Cardiac muscle cell (in vitro differentiated cells and primary cell): Measurements from ENCODE around the gene MX2. TPM values are rescaled to one million over a fixed set of nuclear protein-coding genes. Genes with fewer than 3 reads are reported as not detected.

Experiments
- DNase-seq, 2 donors: peaks; one replicate each; pipeline versions ENCODE4 v3.0.0 to v3.0.0-alpha.2; 2010 to 2017; ENCODE audit warnings: low read depth in 1 of 2, low spot score in 1 of 2
- H3K27ac ChIP-seq: fragments of 200-600 bp; sonication (generic); 2 replicates; pipeline ENCODE4 v1.5.1; 2016
- H3K27me3 ChIP-seq: fragments of 200-600 bp; sonication (generic); 2 replicates; pipeline ENCODE4 v1.6.0; 2016; ENCODE audit warnings: control low read depth
- H3K36me3 ChIP-seq: fragments of 200-600 bp; sonication (generic); 2 replicates; pipeline ENCODE4 v1.5.1; 2016; ENCODE audit warnings: control low read depth
- H3K4me1 ChIP-seq: fragments of 200-600 bp; sonication (generic); 2 replicates; pipeline ENCODE4 v1.8.1; 2017; ENCODE audit warnings: low read depth, mild to moderate bottlenecking, mixed run types
- H3K4me3 ChIP-seq: fragments of 200-600 bp; sonication (generic); 2 replicates; pipeline ENCODE4 v1.5.1; 2016; ENCODE audit warnings: mild to moderate bottlenecking
- H3K9me3 ChIP-seq: fragments of 200-600 bp; sonication (generic); 2 replicates; pipeline ENCODE4 v1.5.1; 2017; ENCODE audit warnings: low read depth, mild to moderate bottlenecking, control low read depth
- polyA plus RNA-seq: library from polyadenylated mRNA; unstranded; fragments of >200 nt; fragmentation: Nextera tagmentation; extraction: Ambion mirVana; gene quantifications from 2 replicates; pipeline ENCODE4 v1.2.1, GENCODE V29; 2016
- total RNA-seq: library from RNA; depleted of rRNA; stranded (reverse); fragments of >200 nt; gene quantifications from 2 replicates; pipeline ENCODE4 v1.2.3, GENCODE V29; 2016
- TF ChIP-seq, protein P1 (sequence below): IDR thresholded peaks from 2 replicates; pipeline ENCODE4 v1.5.1; 2012; ENCODE audit warnings: low read depth, mild to moderate bottlenecking, low read length

MX2 gene
- total and polyA plus RNA-seq, 2 experiments from 2014 or later, result 0.28 to 2.3 TPM

DNA sequence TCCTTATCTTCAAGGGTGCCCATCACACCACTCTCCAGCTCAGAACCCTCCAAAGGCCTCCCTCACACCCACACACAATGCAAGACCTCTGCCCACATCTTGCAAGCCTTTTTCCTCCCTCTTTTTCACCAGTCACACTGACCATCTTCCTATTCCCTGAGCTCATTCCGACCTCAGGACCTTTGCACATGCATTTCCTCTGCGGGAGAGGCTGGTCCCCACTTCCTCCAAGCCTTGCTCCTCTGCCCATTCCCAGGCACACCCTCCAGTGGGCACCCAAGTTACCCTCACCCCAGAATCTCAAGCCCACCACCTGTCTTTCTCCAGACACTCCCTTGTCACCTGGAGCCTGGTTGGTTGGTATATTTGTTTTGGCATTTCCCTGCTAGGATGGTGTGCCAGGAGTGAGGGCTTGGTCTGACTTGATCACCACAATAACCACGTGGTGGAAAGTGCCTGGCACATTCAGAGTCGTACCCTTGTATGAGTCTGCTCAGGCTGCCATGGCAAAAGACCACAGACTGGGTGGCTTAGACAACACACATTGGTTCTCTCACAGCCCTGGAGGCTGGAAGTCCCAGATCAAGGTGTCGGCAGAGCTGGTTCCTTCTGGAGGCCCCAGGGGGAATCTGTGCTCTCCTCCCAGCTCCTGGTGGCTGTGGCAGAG lies 13.2 kb downstream of the MX2 start:
- Histone ChIP-seq H3K4me3 (no peak overlapping the region), H3K27ac (no peak overlapping the region), H3K36me3 (no peaks in the 10 kb centered on the region), H3K4me1 (no peaks in the 10 kb centered on the region), H3K9me3 (no peaks in the 10 kb centered on the region), H3K27me3 (peaks cover under 1% of the 10 kb centered on the region)
- DNase-seq, result no peak
- TF ChIP-seq, protein P1, sequence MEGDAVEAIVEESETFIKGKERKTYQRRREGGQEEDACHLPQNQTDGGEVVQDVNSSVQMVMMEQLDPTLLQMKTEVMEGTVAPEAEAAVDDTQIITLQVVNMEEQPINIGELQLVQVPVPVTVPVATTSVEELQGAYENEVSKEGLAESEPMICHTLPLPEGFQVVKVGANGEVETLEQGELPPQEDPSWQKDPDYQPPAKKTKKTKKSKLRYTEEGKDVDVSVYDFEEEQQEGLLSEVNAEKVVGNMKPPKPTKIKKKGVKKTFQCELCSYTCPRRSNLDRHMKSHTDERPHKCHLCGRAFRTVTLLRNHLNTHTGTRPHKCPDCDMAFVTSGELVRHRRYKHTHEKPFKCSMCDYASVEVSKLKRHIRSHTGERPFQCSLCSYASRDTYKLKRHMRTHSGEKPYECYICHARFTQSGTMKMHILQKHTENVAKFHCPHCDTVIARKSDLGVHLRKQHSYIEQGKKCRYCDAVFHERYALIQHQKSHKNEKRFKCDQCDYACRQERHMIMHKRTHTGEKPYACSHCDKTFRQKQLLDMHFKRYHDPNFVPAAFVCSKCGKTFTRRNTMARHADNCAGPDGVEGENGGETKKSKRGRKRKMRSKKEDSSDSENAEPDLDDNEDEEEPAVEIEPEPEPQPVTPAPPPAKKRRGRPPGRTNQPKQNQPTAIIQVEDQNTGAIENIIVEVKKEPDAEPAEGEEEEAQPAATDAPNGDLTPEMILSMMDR, result no peak

DNA sequence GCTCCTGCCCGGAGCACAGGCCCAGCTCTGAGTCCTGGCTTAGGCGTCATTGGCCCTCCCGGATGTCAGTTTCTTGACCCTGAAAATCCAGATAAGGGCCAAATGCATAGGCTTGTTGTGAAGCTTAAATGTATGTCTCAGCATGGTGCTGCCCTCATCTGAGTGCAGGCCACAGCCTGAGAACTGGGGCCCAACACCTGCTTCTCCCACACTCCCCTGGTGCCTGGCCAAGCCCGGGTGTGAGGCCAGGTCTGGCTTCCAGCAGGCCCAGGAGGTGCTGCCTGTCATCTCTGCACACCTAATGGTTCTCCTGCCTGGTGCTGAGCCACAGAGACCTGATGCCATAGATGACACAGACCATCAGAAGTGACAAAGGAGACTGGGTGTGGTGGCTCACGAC lies 14.0 kb downstream of the MX2 start:
- DNase-seq, result no peak
- Histone ChIP-seq H3K4me1 (no peaks in the 10 kb centered on the region), H3K27ac (no peak overlapping the region), H3K27me3 (no peaks in the 10 kb centered on the region), H3K9me3 (no peaks in the 10 kb centered on the region), H3K4me3 (no peak overlapping the region), H3K36me3 (no peaks in the 10 kb centered on the region)
- TF ChIP-seq, protein P1, result no peak

DNA sequence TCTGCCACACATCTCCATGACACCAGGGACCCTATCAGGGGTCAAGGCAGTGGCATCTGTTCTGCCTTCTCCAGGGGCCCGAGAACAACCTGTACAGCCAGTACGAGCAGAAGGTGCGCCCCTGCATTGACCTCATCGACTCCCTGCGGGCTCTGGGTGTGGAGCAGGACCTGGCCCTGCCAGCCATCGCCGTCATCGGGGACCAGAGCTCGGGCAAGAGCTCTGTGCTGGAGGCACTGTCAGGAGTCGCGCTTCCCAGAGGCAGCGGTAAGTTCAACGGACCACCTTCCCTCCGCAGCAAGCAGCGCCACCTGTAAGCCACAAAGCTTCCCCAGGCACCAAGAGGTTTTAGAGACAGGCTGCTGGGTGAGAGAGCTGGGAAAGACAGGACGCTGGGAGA lies 15.9 kb downstream of the MX2 start:
- H3K9me3 ChIP-seq, result no peaks in the 10 kb centered on the region
- TF ChIP-seq, protein P1, result no peak
- no peaks in the 10 kb centered on the region for H3K36me3 ChIP-seq
- no peak overlapping the region for H3K4me3 ChIP-seq
- H3K27ac ChIP-seq, result no peak overlapping the region
- no peak for DNase-seq
- H3K27me3 ChIP-seq, result no peaks in the 10 kb centered on the region
- no peaks in the 10 kb centered on the region for H3K4me1 ChIP-seq

DNA sequence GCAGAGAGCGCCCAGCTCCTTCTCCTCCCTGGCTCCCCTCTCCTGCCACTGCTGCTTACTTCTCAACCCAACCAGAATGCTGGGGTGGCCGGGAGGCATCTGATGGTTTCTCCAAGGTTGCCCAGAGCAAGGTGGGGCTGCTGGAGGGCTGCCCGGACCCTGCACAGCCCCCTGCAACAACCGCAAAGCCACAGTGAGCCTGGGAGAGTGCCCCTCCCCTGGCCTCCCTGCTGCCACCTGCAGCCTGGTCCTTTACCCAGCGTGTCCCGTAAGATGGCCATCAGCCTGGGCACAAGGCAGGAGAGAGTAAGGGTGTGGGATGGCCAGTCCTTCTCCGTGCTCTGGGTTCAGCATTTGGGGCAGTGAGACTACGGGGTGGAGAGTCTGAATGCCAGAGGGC lies 17.0 kb downstream of the MX2 start:
- Histone ChIP-seq H3K4me1 (no peaks in the 10 kb centered on the region), H3K4me3 (no peak overlapping the region), H3K36me3 (no peaks in the 10 kb centered on the region), H3K27ac (no peak overlapping the region), H3K27me3 (no peaks in the 10 kb centered on the region), H3K9me3 (no peaks in the 10 kb centered on the region)
- TF ChIP-seq, protein P1, result no peak
- DNase-seq, result no peak

DNA sequence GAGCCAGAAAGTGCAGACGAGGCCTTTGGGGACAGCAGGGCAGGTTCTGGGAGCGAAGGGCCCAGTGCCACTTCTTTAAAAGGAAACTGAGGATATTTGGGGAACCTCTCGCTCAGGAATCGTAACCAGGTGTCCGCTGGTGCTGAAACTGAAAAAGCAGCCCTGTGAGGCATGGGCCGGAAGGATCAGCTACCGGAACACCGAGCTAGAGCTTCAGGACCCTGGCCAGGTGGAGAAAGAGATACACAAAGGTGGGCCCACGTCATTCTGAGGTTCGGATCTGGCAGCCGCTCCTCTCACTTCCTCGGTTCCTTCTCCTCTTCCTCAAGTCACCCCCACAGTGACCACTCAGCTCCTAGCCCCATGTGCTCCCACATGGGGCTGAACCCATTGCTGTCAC lies 18.1 kb downstream of the MX2 start:
- H3K27me3 ChIP-seq, result no peaks in the 10 kb centered on the region
- H3K4me3 ChIP-seq, result no peak overlapping the region
- no peaks in the 10 kb centered on the region for H3K36me3 ChIP-seq
- DNase-seq, result no peak
- no peaks in the 10 kb centered on the region for H3K9me3 ChIP-seq
- TF ChIP-seq, protein P1, result no peak
- H3K4me1 ChIP-seq, result no peaks in the 10 kb centered on the region
- H3K27ac ChIP-seq, result no peak overlapping the region
